ENCODE measurements around the gene ZMYND10.
"Not testable (repeated sequence)": the region's sequence is repeated elsewhere in the genome, so short reads cannot be mapped to it uniquely, and the experiment has no call there.

ZMYND10 gene

GRCh38 chr3:50325497-50326181, 19.9 kb downstream of the ZMYND10 start:
- no peak for DNase-seq (ENCODE audit: low read depth in 2 of 2)

GRCh38 chr3:50325113-50325480, 20.4 kb downstream of the ZMYND10 start:
- DNase-seq (ENCODE audit: low read depth in 2 of 2): no peak

- DNase-seq (ENCODE audit: low read depth in 2 of 2): peak in 1 of 2 donors; percentile 30
Observed at GRCh38 chr3:50324351-50325112, 21.0 kb downstream of the ZMYND10 start.

GRCh38 chr3:50323614-50324199, 21.8 kb downstream of the ZMYND10 start:
- DNase-seq (ENCODE audit: low read depth in 2 of 2): no peak

- no peak for DNase-seq (ENCODE audit: low read depth in 2 of 2)
Observed at GRCh38 chr3:50323092-50323600, 22.4 kb downstream of the ZMYND10 start.

- DNase-seq (ENCODE audit: low read depth in 2 of 2): no peak
Observed at GRCh38 chr3:50322386-50323091, 23.0 kb downstream of the ZMYND10 start, which contains the start of gene HYAL2. Gene HYAL2 (minus strand): TSS chr3:50322745. CDS start chr3:50320489, 2,256 bp downstream.

- no peak for DNase-seq (ENCODE audit: low read depth in 2 of 2)
Observed at GRCh38 chr3:50322115-50322385, 23.5 kb downstream of the ZMYND10 start.

- peak; percentile 57 to 58 for DNase-seq (ENCODE audit: low read depth in 2 of 2)
Observed at GRCh38 chr3:50321336-50322114, 24.0 kb downstream of the ZMYND10 start.

- peak in 1 of 2 donors; percentile 26 for DNase-seq (ENCODE audit: low read depth in 2 of 2)
Observed at GRCh38 chr3:50320853-50321335, 24.6 kb downstream of the ZMYND10 start.

- DNase-seq (ENCODE audit: low read depth in 2 of 2): no peak
Observed at GRCh38 chr3:50319894-50320625, 25.5 kb downstream of the ZMYND10 start.

GRCh38 chr3:50319181-50319893, 26.2 kb downstream of the ZMYND10 start:
- DNase-seq (ENCODE audit: low read depth in 2 of 2): no peak

GRCh38 chr3:50318615-50319014, 26.9 kb downstream of the ZMYND10 start:
- no peak for DNase-seq (ENCODE audit: low read depth in 2 of 2)

GRCh38 chr3:50318163-50318562, 27.4 kb downstream of the ZMYND10 start:
- no peak for DNase-seq (ENCODE audit: low read depth in 2 of 2)

- no peak for DNase-seq (ENCODE audit: low read depth in 2 of 2)
Observed at GRCh38 chr3:50317300-50317699, 28.2 kb downstream of the ZMYND10 start.

- peak in 1 of 2 donors; percentile 60 for DNase-seq (ENCODE audit: low read depth in 2 of 2)
Observed at GRCh38 chr3:50316657-50317242, 28.8 kb downstream of the ZMYND10 start.

- DNase-seq (ENCODE audit: low read depth in 2 of 2): no peak
Observed at GRCh38 chr3:50314816-50315215, 30.7 kb downstream of the ZMYND10 start.

GRCh38 chr3:50314342-50314741, 31.2 kb downstream of the ZMYND10 start:
- DNase-seq (ENCODE audit: low read depth in 2 of 2): no peak

- not testable (repeated sequence) for DNase-seq (ENCODE audit: low read depth in 2 of 2)
Observed at GRCh38 chr3:50312041-50312440, 33.5 kb downstream of the ZMYND10 start.

GRCh38 chr3:50304601-50305000, 40.9 kb downstream of the ZMYND10 start:
- DNase-seq (ENCODE audit: low read depth in 2 of 2): no peak
